Transverse colon (tissue), 4 donors: ENCODE measurements around the gene FAM110D.

Source experiments
- CTCF ChIP-seq, 5 experiments: fragments of 200-600 bp in 3 of 5; fragments of 450-650 bp in 2 of 5; sonication (generic) in 3 of 5; IDR thresholded peaks; 1 replicate in 2 of 5; 2 replicates in 3 of 5; pipeline ENCODE4 v1.5.1; 2016 to 2017; ENCODE audit warnings: antibody characterized with exemption in 5 of 5, inconsistent platforms in 3 of 5, mild to moderate bottlenecking in 2 of 5, moderate library complexity in 1 of 5
- EP300 ChIP-seq: sonication (generic); formaldehyde crosslinking; IDR thresholded peaks from one replicate; pipeline ENCODE4 v1.6.1; 2017; ENCODE audit warnings: antibody characterized with exemption, low read depth
- POLR2A ChIP-seq: fragments of 450-650 bp; IDR thresholded peaks from one replicate; pipeline ENCODE4 v1.6.1; 2016; ENCODE audit warnings: antibody characterized with exemption, mild to moderate bottlenecking, moderate library complexity
- POLR2AphosphoS5 ChIP-seq, 3 donors: sonication (generic); formaldehyde crosslinking; IDR thresholded peaks; one replicate each; pipeline ENCODE4 v1.6.1; 2016; ENCODE audit warnings: antibody characterized with exemption in 3 of 3

GRCh38 chr1:26164036-26164860 lies 5.4 kb downstream of the FAM110D start:
- TF ChIP-seq CTCF (IDR thresholded peaks at IDR 0.05) (peak in 4 of 5 experiments; percentile 22 to 70 (median 62)), POLR2AphosphoS5 (IDR thresholded peaks at IDR 0.05) (no peak), POLR2A (no peak), EP300 (no peak)
